ENCODE data around the gene UBXN11.
A peak's percentile ranks its signal among the peaks of the same experiment; 100 is the strongest.

The UBXN11 gene

GRCh38 chr1:26254404-26254803, 52.0 kb downstream of the UBXN11 start:
- no peaks in the 10 kb centered on the region for H3K27me3 ChIP-seq (ENCODE audit: insufficient read depth, low read depth)
- peak overlapping the region; percentile 72; the same call in 1 of the 2 replicates for H3K4me2 ChIP-seq
- H2AFZ ChIP-seq (ENCODE audit: low read depth): no peak overlapping the region
- H3K4me1 ChIP-seq (ENCODE audit: low read depth, poor library complexity, severe bottlenecking): peaks cover 61% of the 10 kb centered on the region
- no peaks in the 10 kb centered on the region for H4K20me1 ChIP-seq (ENCODE audit: insufficient read depth)
- no peak for TF ChIP-seq CTCF (conservative IDR thresholded peaks at IDR 0.05; ENCODE audit: low read depth, low read length)
- H3K27ac ChIP-seq: no peak overlapping the region
- H3K4me3 ChIP-seq (IDR thresholded peaks at IDR 0.05; ENCODE audit: insufficient read depth, low read depth, low read length): no peak overlapping the region
- peaks cover 13% of the 10 kb centered on the region; the same call in 1 of the 2 replicates for H3K36me3 ChIP-seq (ENCODE audit: insufficient read depth)
- H3K9ac ChIP-seq: no peak overlapping the region; the same call in 1 of the 2 replicates
- peaks cover 23% of the 10 kb centered on the region; the same call in 1 of the 2 replicates for H3K79me2 ChIP-seq (ENCODE audit: insufficient read depth, low read depth)

- TF ChIP-seq CTCF (conservative IDR thresholded peaks at IDR 0.05; ENCODE audit: low read depth, low read length): no peak
- no peaks in the 10 kb centered on the region for H3K27me3 ChIP-seq (ENCODE audit: insufficient read depth, low read depth)
- H3K4me1 ChIP-seq (ENCODE audit: low read depth, poor library complexity, severe bottlenecking): peaks cover 52% of the 10 kb centered on the region
- peak overlapping the region; percentile 72 for H3K4me2 ChIP-seq
- peak overlapping the region; percentile 48; the same call in 1 of the 2 replicates for H3K27ac ChIP-seq
- H3K9ac ChIP-seq: no peak overlapping the region
- H3K79me2 ChIP-seq (ENCODE audit: insufficient read depth, low read depth): peaks cover 23% of the 10 kb centered on the region; the same call in 1 of the 2 replicates
- peaks cover 10% of the 10 kb centered on the region; the same call in 1 of the 2 replicates for H3K36me3 ChIP-seq (ENCODE audit: insufficient read depth)
- no peak overlapping the region for H2AFZ ChIP-seq (ENCODE audit: low read depth)
- peak overlapping the region; percentile 5 for H3K4me3 ChIP-seq (IDR thresholded peaks at IDR 0.05; ENCODE audit: insufficient read depth, low read depth, low read length)
- no peaks in the 10 kb centered on the region for H4K20me1 ChIP-seq (ENCODE audit: insufficient read depth)
Measured at GRCh38 chr1:26252718-26253117, 53.7 kb downstream of the UBXN11 start.

- no peaks in the 10 kb centered on the region for H3K27me3 ChIP-seq (ENCODE audit: insufficient read depth, low read depth)
- H3K4me3 ChIP-seq (IDR thresholded peaks at IDR 0.05; ENCODE audit: insufficient read depth, low read depth, low read length): no peak overlapping the region
- H3K36me3 ChIP-seq (ENCODE audit: insufficient read depth): no peaks in the 10 kb centered on the region
- no peak overlapping the region for H2AFZ ChIP-seq (ENCODE audit: low read depth)
- no peak overlapping the region for H3K27ac ChIP-seq
- H3K4me1 ChIP-seq (ENCODE audit: low read depth, poor library complexity, severe bottlenecking): peaks cover 47% of the 10 kb centered on the region
- TF ChIP-seq CTCF (conservative IDR thresholded peaks at IDR 0.05; ENCODE audit: low read depth, low read length): no peak
- no peak overlapping the region for H3K9ac ChIP-seq
- no peaks in the 10 kb centered on the region for H4K20me1 ChIP-seq (ENCODE audit: insufficient read depth)
- H3K79me2 ChIP-seq (ENCODE audit: insufficient read depth, low read depth): peaks cover 77% of the 10 kb centered on the region
- H3K4me2 ChIP-seq: no peak overlapping the region
Measured at GRCh38 chr1:26239936-26240335, 66.5 kb downstream of the UBXN11 start.

- no peak overlapping the region for H3K4me3 ChIP-seq (IDR thresholded peaks at IDR 0.05; ENCODE audit: insufficient read depth, low read depth, low read length)
- H4K20me1 ChIP-seq (ENCODE audit: insufficient read depth): no peaks in the 10 kb centered on the region
- peaks cover 51% of the 10 kb centered on the region for H3K4me1 ChIP-seq (ENCODE audit: low read depth, poor library complexity, severe bottlenecking)
- peaks cover 73% of the 10 kb centered on the region for H3K79me2 ChIP-seq (ENCODE audit: insufficient read depth, low read depth)
- H3K4me2 ChIP-seq: peak overlapping the region; percentile 74
- no peak for TF ChIP-seq CTCF (conservative IDR thresholded peaks at IDR 0.05; ENCODE audit: low read depth, low read length)
- no peaks in the 10 kb centered on the region for H3K27me3 ChIP-seq (ENCODE audit: insufficient read depth, low read depth)
- H3K27ac ChIP-seq: peak overlapping the region; percentile 51; the same call in 1 of the 2 replicates
- H3K9ac ChIP-seq: peak overlapping the region; percentile 31; the same call in 1 of the 2 replicates
- H2AFZ ChIP-seq (ENCODE audit: low read depth): no peak overlapping the region
- no peaks in the 10 kb centered on the region for H3K36me3 ChIP-seq (ENCODE audit: insufficient read depth)
Measured at GRCh38 chr1:26237230-26237966, 69.0 kb downstream of the UBXN11 start.

Measured in KMS-11 (cell line).